ENCODE results near the gene EML3.
"Not testable (repeated sequence)": the region's sequence is repeated elsewhere in the genome, so short reads cannot be mapped to it uniquely, and the experiment has no call there.

EML3 gene

GRCh38 chr11:62599069-62599696, 13.4 kb downstream of the EML3 start:
- peak; percentile 86 to 97 for DNase-seq

- no peak for DNase-seq
Observed at GRCh38 chr11:62595124-62595523, 17.5 kb downstream of the EML3 start.

DNA sequence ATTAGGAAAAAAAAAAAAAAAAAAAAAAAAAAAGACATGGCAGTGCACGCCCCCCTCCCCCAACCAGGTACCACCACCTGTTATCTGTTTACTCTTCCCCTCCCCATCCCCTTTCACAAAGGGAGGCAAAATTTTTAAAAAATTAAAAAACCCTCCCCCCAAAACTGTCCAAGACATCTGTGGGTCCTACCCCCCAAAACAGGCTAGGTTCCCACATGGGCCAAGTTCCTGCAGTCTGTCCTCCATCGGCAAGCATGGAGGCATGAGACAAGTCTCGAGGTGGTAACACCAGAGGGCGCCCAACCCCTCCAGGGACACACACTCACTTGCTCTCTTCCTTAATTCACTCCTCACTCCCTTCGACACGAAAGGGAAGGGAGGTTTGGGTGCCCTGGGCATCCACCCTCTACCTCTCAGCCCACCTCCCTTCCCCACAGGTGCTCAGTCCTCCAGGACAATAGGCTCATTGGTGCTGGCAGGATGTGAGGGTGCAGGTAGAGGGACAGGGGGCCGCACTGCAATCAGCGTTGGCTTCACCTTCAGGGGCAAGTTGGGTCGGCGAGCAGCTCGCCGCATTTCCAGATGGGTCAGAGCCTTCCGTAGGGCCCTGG, 19.0 kb downstream of the EML3 start:
- peak; percentile 69 to 76 for DNase-seq

GRCh38 chr11:62592989-62593421, 19.6 kb downstream of the EML3 start:
- no peak for DNase-seq

GRCh38 chr11:62592146-62592815, 20.3 kb downstream of the EML3 start:
- no peak for DNase-seq

DNA sequence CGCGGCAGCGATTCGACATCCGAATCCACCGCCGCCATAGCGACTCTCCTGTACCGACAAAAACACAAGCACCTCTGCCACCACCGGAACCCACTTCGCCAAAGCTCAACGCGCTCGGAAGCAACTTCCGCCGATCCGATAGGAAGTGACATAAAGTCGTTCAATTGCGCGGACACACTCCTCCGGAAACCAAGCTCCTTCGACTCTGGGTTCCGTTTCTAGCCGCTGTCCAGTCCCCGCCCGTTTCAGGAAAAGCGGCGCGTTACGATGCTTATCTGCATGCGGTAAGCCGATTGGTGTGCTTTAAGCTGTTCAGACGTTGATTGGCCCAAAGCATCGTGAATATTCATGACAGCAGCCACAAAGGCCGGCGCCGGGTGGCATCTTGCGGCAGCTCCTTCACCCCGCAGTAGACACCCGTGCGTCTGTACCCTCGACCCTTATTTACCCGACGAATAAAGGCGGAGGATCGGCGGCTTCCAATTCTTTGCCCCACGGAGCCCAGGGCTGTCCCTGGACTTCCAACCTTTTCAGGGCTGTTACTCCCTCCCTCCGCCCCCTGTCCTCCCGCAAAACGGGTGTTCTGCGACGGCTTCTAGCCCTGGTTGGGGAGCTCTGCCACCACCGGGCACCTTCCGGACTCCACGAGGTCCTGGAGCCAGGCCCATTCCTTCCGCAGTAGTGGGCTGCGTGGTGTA, 21.0 kb downstream of the EML3 start, which contains the start of gene TUT1:
Gene TUT1, minus strand, starts transcription at position 76 of the 698 bp plus-strand sequence. Its CDS starts 38 bp downstream, at position 38.
- peak; percentile 85 to 96 for DNase-seq

- no peak for DNase-seq
Observed at GRCh38 chr11:62588966-62589637, 23.5 kb downstream of the EML3 start.

DNA sequence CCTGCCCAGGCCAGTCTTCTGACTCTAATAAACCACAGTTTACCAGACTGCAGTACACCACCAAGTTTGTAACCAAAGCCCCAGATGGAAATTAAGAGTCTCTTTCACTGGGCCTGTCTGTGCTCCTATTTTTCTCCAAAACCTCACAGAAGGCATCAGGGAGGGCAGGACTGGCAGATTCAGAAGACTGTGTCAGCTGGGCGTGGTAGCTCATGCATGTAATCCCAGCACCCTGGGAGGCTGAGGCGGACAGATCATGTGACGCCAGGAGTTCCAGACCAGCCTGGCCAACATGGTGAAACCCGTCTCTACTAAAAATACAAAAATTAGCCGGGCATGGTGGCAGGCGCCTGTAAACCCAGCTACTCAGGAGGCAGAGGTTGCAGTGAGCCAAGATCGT, 27.2 kb downstream of the EML3 start:
- DNase-seq: not testable (repeated sequence)

GRCh38 chr11:62581735-62582134, 30.8 kb downstream of the EML3 start:
- not testable (repeated sequence) for DNase-seq

DNA sequence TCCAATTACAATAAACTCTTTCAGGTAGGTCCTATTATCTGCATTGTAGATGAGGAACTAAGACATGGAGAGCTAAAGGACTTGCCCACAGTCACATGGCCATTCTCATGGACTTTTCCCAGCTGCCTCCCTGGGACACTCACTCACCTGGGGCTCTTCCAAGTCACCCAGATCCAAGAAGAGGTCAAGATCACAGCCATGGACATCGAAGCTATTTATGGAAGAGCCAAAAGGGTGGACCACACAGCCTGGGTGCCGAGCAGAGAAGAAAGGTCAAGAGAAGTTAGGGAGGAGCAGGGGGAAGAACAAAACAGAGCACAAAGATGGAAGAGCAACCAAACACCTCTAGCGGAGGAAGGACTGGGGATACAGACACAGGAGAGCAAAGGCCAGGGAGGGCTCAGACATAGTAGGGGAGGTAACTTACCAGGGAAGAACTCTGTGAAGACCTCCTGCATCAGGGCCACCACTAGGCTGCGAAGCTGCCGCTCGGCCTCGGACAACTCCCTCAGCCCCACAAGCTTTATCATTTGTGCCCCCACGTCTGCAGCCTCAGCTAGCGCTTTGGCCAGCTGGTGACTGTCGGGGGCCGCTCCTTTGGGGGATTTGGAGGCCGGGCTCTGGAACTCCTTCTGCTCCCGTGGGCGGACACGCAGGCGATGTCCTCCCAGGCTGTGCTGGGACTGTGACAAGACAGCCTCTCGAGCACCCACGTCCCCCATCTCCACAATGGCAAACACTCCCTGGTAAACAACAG, 31.4 kb downstream of the EML3 start:
- DNase-seq: no peak

DNA sequence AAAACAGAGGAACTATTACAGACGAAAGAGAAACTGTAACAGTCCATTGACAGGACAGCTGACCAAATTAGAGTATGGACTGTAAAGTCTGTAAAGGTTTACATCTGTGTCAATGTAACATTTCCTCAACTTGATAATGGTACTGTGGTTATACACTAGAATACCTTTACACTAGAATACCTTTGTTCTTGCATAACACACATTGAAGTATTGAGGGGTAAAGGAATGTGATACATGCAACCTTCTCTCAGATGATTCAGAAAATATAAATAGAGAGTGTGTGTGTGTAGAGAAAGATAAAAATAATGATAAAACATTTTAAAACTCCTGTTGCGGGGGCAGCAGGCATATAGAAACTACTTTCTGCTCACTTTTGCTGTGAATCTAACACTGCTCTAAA, 33.3 kb downstream of the EML3 start:
- DNase-seq: no peak

DNA sequence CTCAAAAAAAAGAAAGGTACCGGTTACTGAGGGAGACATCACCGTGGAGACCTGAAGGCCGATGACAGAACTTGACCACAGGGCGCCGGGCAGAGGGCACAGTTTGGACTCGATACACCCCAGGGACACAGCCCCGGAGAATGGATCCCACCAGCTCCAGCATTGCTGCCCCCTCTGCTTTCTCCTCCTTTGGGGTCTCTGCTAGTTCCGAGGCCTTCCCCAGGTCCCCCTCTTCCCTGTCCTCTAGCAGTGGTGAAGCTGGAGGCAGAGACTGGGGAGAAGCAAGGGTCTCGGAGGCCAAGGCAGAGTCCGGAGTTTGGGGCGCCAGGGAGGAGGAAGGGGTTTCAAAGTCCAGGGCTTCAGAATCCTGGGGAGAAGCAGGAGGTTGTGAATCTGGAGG, 34.0 kb downstream of the EML3 start:
- DNase-seq: no peak

GRCh38 chr11:62577046-62577714, 35.4 kb downstream of the EML3 start:
- no peak for DNase-seq

GRCh38 chr11:62575837-62576236, 36.7 kb downstream of the EML3 start:
- no peak for DNase-seq

GRCh38 chr11:62575156-62575555, 37.4 kb downstream of the EML3 start:
- no peak for DNase-seq

DNA sequence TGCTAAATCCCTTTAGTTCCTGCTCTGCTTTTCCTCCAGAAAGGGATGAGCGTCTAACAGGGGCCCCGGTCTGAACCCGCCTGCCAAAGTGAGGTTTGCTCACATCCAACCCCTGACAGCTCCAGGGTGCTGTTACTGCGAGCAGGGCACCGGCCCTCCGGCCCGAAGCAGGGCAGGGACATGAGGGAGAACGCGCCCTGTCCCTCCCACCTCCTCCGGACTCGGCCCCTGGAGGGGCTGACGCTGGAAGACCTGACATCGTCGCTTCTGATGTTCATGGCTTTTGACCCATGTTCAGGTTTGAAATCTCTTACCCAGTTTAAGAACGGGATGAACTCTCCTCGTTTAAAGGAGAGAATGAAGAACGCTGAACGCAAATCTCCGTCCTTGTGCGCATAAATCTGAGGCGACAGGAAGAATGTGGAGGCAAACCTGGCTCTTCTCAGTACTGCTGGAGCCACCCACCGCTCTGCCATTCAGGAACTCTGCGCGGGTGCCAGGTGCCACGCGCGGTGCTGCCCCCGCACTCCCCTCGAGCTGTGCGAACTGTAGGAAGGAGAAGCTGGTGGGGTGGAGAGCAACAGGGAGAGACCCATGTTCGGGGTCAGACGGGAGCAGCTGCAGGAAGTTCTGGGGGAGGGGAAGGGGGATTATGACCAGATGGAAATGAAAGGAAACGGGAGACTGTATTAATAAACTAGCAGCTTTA, 38.1 kb downstream of the EML3 start:
- DNase-seq: no peak

DNA sequence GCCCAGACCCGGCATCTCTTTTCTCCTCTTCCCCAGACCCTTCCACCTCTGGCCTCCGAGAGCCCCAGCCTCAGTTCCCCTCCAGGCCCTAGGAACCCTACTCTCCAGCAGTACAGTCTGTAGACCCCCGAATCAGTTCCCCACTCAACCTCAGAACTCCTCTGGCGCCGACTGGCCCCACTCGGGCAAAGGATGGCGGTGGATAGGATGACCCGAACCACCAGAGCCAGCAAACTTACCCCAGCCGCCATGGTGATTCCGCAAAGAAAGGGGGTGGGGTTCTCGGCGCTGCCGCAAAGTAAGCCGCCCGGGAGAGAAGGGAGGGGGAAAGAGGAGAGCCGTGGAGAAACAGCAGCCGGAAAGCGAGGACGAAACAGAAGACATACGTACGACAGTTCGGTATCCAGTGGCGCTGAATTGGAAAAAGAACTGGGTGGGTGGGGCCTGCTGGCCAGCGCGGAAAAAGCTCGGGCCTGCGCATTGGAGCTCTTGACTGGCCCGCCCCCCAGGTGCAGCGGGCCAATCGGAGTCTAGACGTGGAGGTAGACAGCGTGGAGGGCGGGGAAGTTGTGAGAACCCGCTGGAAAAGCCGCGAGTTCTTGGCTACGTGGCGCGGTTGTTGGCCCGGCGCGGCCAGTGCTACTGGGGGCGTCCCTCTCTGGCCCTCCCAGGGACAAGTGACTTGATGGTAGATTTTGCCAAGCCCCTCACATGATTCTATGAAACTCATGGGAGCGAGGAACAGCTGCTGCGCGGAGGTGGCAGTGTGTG, 38.8 kb downstream of the EML3 start, which contains the start of gene EEF1G:
Gene EEF1G, minus strand, starts transcription at position 300 of the 771 bp plus-strand sequence. Its CDS starts 49 bp downstream, at position 251.
- DNase-seq: peak; percentile 91 to 99

DNA sequence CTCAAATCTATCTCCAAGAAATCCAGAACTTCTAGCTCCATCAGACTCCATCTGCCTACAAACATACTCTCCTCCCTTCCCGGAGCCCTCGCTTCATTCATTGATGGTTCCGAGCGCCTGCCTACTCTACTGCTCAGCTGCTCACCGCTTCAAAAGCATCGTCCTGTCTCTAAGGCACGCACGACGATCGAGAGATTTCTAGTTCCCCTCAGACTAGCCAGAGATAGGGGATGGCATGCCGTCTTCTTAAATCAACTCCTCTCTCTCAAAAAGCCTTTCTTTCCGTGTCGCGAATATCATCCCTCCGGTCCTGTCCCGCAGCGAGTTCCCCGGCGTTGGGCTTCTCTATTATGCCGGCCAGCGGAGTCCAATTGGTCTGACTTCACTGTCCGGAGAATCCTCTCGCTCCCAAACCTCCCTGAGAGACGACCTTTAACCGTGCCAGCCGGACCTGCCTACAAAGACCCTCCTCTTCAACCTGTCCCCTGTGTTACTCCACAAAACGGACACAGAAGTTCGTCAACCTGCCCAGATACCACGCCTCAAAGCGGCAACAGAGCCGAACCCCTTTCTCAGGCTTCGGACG, 39.5 kb downstream of the EML3 start:
- DNase-seq: no peak

GRCh38 chr11:62572431-62572830, 40.1 kb downstream of the EML3 start:
- no peak for DNase-seq

Measured in stimulated activated CD4-positive, alpha-beta T cell treated with anti-CD3 and anti-CD28 coated beads, Interleukin-4, amount 100 ng/mL, for 4 hours (primary cell).